ENCODE data around the gene ZNF710. TPM values are rescaled to one million over a fixed set of nuclear protein-coding genes. Genes with fewer than 3 reads are reported as not detected.

Gene ZNF710
- polyA plus RNA-seq, 1 experiment, result 2.2 TPM

DNA sequence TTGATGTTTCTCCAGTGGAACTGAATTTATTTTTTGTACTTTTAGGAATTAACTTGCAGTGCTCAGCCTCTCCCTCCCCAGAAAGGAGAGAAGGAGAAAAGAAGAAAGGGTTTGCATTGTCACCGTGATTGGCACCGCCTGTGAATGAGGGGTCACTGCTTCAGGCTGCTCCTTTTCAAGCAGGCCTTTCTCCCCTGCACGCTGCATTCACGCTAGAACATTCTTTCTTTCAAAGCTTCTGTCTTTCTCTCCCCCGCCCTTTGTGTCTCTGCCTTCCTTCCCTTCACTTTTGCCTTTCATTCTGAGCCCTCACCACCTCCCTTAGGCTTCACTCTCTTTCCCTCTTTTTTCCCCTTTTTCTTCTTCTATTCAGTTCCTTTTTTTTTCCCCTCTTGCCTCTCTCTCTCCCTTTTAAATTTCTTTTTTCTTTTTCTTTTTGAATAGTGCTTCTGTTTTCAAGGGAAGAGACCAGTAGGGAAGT lies 42.4 kb downstream of the ZNF710 start:
- TF ChIP-seq, protein P1, sequence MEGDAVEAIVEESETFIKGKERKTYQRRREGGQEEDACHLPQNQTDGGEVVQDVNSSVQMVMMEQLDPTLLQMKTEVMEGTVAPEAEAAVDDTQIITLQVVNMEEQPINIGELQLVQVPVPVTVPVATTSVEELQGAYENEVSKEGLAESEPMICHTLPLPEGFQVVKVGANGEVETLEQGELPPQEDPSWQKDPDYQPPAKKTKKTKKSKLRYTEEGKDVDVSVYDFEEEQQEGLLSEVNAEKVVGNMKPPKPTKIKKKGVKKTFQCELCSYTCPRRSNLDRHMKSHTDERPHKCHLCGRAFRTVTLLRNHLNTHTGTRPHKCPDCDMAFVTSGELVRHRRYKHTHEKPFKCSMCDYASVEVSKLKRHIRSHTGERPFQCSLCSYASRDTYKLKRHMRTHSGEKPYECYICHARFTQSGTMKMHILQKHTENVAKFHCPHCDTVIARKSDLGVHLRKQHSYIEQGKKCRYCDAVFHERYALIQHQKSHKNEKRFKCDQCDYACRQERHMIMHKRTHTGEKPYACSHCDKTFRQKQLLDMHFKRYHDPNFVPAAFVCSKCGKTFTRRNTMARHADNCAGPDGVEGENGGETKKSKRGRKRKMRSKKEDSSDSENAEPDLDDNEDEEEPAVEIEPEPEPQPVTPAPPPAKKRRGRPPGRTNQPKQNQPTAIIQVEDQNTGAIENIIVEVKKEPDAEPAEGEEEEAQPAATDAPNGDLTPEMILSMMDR (IDR thresholded peaks at IDR 0.05; ENCODE audit: low read depth, low read length), result no peak
- Histone ChIP-seq H3K27ac (ENCODE audit: low read depth, low read length) (no peak overlapping the region), H3K27me3 (ENCODE audit: control insufficient read depth, insufficient read depth, low read length) (no peaks in the 10 kb centered on the region), H3K9me3 (ENCODE audit: control insufficient read depth, insufficient read depth, low read length) (no peaks in the 10 kb centered on the region), H3K4me3 (ENCODE audit: low read depth, low read length) (no peak overlapping the region)
- DNase-seq (ENCODE audit: low read depth, low spot score), result no peak
- CTCF ChIA-PET, result no interaction called here
- POLR2A ChIA-PET, result no interaction called here

- ChIA-PET CTCF (no interaction called here), POLR2A (no interaction called here)
- no peaks in the 10 kb centered on the region for H3K27me3 ChIP-seq (ENCODE audit: control insufficient read depth, insufficient read depth, low read length)
- no peak overlapping the region for H3K4me3 ChIP-seq (ENCODE audit: low read depth, low read length)
- no peak overlapping the region for H3K27ac ChIP-seq (ENCODE audit: low read depth, low read length)
- H3K9me3 ChIP-seq (ENCODE audit: control insufficient read depth, insufficient read depth, low read length), result no peaks in the 10 kb centered on the region
- no peak for DNase-seq (ENCODE audit: low read depth, low spot score)
- TF ChIP-seq, protein P1 (IDR thresholded peaks at IDR 0.05; ENCODE audit: low read depth, low read length), result no peak
Measured at GRCh38 chr15:90044191-90044590, 43.1 kb downstream of the ZNF710 start.

DNA sequence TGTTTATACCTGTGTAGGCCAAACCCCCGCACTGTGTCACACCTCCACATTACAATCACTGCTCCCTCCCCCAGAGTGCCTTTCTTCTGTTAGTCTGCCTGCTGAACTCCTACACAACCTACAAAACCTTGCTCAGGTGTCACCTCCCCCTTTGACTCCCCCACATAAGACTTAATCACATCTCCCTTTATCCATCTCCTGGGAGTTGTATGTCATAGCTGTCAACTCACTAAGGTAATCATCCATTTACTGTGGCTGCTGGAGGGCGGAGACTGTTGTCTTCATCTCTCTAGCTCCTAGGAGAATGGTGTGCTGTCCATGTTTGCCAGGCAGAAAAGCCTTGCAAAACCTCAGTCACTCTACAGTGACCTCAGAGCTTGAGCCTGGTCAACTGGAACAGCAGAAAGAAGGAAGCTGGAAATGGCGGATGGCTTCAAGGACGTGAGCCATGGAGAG lies 43.8 kb downstream of the ZNF710 start:
- TF ChIP-seq, protein P1 (IDR thresholded peaks at IDR 0.05; ENCODE audit: low read depth, low read length), result no peak
- Histone ChIP-seq H3K4me3 (ENCODE audit: low read depth, low read length) (no peak overlapping the region), H3K9me3 (ENCODE audit: control insufficient read depth, insufficient read depth, low read length) (no peaks in the 10 kb centered on the region), H3K27ac (ENCODE audit: low read depth, low read length) (no peak overlapping the region), H3K27me3 (ENCODE audit: control insufficient read depth, insufficient read depth, low read length) (no peaks in the 10 kb centered on the region)
- ChIA-PET CTCF (interaction anchor here (0.7 to 1.3 kb wide), 2 partner anchors 27 to 157 kb away, joined by 3 read pairs; no protein-coding TSS in a partner anchor), POLR2A (no interaction called here)
- DNase-seq (ENCODE audit: low read depth, low spot score), result no peak

GRCh38 chr15:90046289-90046688 lies 45.2 kb downstream of the ZNF710 start:
- CTCF ChIA-PET, result interaction anchor here (1.3 kb wide), 1 partner anchor 158 kb away, joined by 3 read pairs; no protein-coding TSS in a partner anchor
- no peaks in the 10 kb centered on the region for H3K9me3 ChIP-seq (ENCODE audit: control insufficient read depth, insufficient read depth, low read length)
- no peak for DNase-seq (ENCODE audit: low read depth, low spot score)

GRCh38 chr15:90046911-90047392 lies 45.8 kb downstream of the ZNF710 start:
- no peak for DNase-seq (ENCODE audit: low read depth, low spot score)
- no peak overlapping the region for H3K4me3 ChIP-seq (ENCODE audit: low read depth, low read length)
- TF ChIP-seq, protein P1 (IDR thresholded peaks at IDR 0.05; ENCODE audit: low read depth, low read length), result no peak
- H3K27ac ChIP-seq (ENCODE audit: low read depth, low read length), result no peak overlapping the region
- POLR2A ChIA-PET, result no interaction called here
- CTCF ChIA-PET, result no interaction called here
- no peaks in the 10 kb centered on the region for H3K9me3 ChIP-seq (ENCODE audit: control insufficient read depth, insufficient read depth, low read length)
- no peaks in the 10 kb centered on the region for H3K27me3 ChIP-seq (ENCODE audit: control insufficient read depth, insufficient read depth, low read length)

More at GRCh38 chr15:90046289-90046688, 45.2 kb downstream of the ZNF710 start:
- Histone ChIP-seq H3K27ac (ENCODE audit: low read depth, low read length) (no peak overlapping the region), H3K27me3 (ENCODE audit: control insufficient read depth, insufficient read depth, low read length) (no peaks in the 10 kb centered on the region), H3K4me3 (ENCODE audit: low read depth, low read length) (no peak overlapping the region)
- POLR2A ChIA-PET, result interaction anchor here (0.6 kb wide), 1 partner anchor 124 kb away, joined by 5 read pairs; no protein-coding TSS in a partner anchor
- TF ChIP-seq, protein P1 (IDR thresholded peaks at IDR 0.05; ENCODE audit: low read depth, low read length), result no peak
